HG02870 (cell line): ENCODE measurements around the gene ZC3H12A.

Experiments used
- ATAC-seq: cut with Tn5 transposase; IDR thresholded peaks from one replicate; pipeline ENCODE4 v1.9.1; 2021; ENCODE audit warnings: mild to moderate bottlenecking, moderate library complexity; ENCODE audit not compliant: unreplicated experiment

The ZC3H12A gene

DNA sequence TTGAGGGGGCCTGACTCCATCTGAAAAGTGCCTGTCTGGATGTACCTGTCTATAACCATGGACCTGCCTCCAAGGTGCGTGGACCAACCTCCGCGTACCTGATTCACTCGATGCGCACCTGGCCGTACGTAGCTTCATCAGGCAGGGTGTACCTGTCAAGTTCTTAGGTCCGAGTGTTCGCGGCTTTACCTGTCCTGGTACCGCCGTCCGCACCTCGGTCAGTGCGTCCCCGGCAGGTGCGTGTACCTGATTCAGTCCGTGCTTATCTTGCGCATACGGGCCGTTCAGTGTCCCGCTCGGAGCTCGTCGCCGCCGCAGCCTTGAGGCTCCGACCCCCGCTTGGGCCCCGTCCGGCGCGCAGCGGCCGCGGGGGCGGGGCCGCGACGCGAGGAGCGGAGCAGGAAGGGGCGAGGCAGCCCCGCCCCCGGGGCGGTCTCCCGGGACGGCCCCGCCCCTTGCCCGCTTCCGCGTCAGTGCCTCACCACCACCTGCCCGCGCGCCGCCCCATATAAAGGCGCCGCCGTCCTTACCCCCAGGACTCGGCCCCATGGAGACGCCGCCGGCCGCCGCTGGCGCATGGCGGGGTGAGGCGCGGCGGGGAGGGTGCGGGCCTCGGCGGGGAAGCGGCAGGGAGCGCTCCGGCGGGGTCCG, at the start of gene ZC3H12A:
TSS of gene ZC3H12A (plus strand) at position 535 of the 651 bp plus-strand sequence. CDS start 917 bp downstream, outside the sequence.
- ATAC-seq: peak; percentile 51

DNA sequence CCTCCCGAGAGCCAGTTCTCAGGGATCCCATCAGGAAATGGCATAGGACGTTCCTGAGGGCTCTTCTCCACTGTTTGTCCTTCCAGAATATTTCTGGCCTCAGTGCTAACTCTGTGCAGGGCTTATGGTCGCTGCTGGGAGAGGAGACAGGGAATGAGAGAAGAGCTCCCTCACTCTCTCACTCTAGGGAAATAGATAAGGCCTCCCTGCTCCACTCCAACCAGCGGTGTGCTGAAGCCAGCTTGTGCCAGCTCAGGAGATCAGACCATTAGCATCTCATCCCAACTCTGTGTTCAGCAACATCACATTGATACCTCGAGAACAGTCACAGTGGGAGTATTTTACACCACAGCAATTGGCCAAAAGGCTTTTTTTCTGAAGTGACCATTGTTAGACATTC, 49.2 kb upstream of the ZC3H12A start:
- no peak for ATAC-seq

DNA sequence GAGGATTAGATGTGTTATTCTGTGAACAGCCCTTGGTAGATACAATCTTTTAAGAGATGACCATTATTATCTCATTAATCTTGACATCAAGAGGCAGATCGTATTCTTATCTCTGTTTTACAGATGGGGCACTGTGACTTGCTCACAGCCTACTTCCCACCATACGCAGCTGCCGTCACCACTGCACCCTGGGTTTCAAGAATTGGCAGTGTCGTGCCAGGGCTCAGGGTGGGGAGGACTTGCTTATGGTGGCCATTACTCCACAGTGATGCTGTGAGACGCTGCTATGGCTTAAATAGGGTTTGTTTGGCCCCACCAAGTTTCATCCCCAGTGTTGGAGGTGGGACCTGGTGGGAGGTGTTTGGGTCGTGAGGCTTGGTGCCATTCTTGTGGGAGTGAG, 45.4 kb upstream of the ZC3H12A start:
- ATAC-seq: no peak

DNA sequence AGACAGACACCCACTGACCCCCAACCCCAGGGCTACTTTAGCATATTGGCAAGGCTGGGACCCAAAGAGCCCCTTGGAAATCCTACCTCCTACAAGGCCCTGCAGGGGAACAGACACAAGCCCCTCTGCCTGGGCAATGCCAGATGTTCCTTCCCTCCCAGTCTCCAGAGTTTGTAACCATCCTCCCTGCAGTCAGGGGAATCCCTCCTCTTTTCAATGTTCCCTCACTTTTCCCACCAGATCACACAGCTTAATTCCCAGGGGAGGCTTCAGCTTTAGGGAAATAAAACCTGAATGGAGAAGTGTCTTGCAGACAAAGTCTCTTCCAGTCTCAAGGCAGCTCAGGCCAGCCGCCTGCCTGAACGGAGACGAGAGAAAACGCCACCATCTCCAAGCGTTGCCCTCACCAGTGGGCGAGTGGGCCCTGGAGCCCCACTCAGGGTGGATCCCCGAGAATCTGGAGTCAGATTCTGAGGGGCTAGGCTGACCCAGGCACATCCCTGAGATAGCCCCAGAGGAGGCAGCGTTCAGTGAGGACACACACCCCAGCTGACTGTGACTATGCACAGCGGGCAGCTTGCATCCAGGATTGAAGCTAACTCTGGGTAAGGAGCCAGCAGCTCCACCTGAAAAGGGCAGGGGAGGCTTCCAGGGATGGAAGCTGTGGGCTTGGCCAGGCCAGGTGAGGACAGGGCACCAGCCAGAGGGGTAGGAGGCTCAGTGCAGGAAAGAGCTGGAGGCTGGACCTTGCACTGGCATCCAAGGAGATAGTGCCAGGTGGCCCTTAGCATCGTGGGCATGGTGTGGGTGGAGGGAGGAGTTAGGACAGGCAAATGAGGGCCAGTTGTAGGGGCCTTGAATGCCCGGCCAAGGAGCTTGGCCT, 44.0 kb upstream of the ZC3H12A start:
- no peak for ATAC-seq

DNA sequence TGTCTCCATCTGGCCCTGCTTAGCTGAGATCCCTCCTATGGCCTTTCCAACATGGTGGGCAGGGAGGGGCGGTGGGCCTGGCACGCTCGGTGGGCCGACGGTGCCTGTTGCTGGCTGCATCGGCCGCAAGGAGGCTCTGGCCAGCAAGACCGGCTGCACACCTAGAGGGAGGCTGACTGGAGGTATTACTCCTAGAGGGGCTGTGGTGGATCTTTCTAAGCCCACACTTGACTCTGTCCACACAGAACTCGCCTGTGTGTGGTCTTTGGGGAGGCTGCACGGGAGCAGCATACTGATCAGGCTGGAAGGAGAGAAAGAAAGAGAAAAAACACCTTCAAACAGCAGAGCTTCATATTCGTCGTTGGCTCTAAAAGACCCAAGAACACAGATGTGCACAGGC, 41.7 kb upstream of the ZC3H12A start:
- no peak for ATAC-seq

DNA sequence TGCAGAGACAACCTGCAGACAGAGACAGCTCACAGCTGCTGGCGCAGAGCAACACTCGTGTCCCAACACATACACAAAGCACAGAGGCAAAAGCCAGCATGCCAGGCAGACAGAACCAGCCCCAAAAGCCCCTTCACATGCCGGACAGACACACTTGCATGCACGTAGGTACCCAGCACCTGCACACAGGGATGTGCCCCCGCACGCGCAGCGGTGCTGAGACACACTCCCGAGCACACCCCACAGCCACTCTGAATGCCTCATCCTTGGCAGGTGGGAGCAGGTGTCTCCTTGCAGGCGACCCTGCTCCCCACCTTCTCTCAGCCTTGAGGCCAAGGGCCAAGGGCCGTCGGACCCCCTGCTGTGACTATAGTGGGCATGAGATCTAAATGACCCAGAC, 41.2 kb upstream of the ZC3H12A start:
- ATAC-seq: no peak

DNA sequence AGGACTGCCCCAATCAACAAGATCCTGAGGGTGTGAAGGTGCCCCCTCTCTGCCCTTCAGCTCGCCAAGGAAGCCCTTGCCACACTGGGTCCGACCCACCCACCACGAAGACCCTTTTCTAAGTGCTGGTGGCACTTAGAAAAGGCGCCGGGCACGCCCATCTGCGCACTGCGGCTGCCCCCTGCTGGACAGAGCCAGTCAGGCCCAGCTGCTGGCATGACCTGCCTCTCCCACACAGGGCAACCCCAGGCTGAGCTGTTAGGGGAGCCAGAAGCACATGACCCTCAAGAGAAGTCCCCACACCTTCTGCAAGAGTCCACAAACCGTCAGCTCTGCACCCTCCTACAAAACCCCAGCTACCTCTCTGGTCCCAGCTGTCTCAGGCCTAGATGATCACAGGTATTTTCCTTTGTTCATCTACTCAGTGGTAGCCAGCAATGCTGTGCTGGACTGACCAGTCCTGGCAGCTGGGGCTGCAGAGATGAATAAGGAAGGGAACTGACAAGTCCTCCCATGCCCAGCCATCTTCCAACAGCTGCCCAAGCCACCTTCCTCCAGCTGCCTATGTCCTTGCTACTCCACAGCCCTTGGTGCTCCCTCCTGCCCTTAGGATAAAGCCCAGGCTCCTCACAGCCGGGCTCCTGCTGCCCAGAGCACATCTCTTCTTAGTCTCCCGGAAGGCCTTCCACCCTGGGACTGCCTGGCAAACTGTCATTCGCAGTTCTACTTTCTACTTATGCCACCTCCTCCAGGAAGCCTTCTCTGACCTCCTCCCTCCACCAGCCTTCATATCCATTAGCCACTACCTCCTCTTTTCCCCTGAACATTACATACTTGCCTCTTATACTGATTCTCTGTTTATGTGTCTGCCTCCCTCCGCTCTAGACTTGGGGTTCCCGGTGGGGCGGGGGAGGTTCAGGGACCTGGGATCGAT, 39.8 kb upstream of the ZC3H12A start:
- no peak for ATAC-seq

DNA sequence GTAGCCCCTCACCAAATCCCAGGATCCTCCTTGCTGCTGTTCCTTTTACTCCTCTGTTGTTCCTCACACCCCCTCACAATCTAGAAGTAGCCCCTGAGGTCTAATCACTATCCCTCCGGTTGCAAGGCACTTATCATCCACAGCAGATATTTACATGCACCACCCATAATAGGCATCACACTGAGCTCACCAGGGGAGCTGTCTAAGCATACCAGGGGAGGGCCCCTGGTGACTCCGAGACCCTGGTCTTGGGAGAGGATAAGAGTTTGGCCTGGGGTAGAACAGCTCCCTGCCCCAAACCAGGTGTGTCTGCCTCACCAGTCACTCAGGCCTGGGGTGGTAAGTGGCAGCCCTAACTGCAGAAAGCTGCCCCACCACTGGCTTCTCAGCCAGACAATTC, 37.3 kb upstream of the ZC3H12A start:
- ATAC-seq: no peak

DNA sequence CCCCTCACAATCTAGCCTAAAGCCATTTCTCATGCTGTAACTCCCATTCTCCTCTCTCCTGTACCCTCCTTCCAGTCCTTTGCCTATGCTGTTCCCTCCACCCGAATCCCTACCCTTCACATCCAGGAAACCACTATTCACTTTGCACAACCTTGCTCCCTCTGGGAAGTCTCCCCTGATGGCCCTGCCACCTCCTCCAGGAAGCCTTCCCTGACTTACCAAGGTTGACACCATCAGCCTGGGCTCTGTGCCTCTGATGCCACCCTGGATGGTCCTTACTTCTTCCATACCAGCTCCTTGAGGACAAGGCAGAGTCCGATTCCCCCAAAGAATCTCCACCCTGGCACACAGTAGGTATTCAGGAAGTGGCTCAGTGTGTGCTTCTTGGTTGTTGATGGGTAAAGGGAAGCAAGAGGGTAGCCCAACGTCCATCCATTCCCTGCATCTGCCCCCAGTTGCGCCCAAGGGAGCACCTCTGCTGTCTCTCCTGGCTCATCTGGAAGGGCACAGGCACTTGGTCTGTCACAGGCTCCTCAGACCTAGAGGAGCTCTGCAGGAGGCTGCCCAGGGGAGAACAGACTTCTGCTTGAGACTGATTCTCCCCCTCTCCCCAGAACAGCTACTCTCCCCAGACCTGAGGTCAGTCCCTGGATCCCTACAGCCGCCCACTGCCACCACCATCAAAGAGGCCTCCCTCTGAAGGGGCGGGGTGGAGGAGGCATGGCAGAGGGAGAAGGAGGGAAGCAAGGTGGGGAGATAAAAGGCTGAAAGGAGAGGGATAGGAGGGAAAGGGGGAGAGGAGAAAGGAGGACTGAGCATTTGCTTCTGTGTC, 36.1 kb upstream of the ZC3H12A start:
- ATAC-seq: no peak

DNA sequence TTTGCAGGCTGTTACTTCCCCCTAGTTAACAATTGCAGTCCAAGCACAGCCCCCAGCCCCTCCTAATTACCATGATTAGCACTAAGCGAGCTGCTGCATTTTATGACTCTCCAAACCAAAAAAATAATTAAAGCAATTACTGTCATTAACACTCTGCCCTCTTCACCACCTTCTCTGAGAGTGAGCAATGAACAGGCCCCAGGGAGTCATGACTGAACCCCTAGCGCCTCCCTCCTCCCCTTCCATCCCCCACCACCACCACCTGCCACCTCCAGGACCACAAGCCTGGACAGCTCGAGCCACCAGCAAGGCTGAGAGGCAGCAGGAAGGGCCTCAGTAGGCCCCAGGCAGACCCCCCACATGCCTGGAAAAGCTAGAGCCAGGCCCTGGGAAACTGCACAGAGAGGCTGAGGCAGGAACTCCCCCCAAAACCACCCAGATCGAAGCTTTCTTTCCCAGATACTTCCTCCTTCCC, 35.5 kb upstream of the ZC3H12A start:
- no peak for ATAC-seq

DNA sequence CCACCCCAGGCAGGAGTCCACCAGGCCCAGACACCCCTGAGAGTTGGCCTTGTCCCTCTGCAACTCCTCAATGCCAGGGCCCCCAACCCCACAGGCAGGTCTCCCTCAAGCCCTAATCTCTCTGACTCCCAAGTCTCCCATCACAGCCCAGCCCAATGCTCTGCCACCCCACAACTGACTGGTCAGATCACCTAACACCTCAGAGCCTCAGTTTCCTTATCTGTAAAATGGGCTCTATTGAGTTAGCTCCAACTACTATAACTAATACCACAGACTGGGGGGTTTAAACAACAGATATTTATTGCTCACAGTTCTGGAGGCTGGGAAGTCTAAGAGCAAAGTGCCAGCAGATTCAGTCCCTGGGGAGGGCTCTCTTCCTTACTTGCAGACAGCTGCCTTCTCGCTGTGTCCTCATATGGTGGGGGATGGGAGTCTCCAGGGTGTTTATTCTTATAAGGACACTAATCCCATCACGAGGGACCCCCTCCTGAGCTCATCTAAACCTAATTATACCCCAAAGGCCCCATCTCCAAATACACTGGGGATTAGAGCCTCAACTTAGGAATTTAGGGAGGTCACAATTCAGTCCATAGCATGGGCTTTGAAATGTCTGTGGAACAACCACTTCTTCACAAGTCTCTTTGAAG, 34.9 kb upstream of the ZC3H12A start:
- no peak for ATAC-seq

DNA sequence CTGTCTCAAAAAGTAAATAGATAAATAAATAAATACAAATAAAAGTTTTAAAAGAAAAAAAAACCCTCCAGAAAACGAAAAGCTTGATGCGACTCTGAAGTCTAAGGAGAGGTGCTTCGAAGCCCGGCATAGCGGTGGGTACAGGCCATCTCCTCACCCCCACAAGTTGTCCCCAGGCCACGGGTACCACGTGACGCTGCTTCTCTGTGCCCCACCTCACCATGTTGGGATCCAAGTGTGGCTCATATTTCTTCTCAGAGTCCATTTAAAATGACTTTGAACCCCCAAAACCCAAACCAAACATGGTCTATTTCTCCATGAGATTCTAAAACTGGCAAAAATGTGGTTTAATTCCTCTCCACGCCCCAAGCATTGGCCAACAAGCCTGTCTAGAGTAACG, 32.9 kb upstream of the ZC3H12A start:
- ATAC-seq: no peak

DNA sequence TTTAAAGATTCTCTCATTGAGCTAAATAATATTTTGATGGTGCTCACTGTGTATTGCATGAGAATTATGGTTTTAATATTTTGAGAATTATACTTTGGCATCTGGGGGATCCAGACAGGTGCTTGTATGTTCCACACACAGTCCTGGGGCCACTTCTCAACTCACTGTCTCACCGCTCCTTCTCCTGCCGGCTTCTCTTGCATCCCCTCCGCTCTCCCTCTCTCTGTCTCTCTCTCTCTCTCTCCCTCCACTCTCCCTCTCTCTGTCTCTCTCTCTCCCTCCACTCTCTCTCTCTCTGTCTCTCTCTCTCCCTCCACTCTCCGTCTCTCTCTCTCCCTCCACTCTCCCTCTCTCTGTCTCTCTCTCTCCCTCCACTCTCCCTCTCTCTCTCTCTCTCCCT, 32.2 kb upstream of the ZC3H12A start:
- no peak for ATAC-seq

DNA sequence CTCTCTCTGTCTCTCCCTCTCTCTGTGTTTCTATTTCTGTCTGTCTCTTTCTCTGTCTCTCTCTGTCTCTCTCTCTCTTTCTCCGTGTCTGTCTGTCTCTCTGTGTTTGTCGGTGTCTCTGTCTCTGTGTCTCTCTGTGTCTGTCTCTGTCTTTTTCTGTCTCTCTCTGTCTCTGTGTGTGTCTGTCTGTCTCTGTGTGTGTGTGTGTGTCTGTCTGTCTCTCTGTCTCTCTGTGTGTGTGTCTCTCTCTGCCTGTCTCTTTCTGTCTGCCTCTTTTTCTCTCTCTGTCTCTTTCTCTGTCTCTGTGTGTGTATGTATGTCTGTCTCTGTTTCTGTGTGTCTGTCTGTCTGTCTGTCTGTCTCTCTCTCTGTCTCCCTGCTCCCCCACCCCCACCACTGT, 31.7 kb upstream of the ZC3H12A start:
- ATAC-seq: no peak

DNA sequence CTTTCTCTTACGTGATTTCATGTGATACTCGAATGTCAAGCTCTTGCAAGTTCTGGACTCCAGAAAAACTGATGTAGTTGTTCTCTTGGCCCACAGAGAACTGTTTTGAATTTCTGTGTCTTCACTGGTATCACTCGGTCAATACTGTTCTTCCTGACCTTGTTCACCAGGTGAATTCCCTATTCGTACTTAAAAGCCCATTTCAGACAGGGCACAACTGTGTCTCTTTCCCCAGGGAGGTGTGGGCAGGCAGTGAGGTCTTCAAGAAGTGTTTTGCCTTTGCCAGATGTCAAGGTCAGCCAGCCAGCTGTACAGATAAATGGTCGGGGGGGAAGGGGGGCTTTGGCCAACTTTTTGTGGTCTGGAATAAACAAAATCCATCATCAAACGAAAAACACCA, 27.5 kb upstream of the ZC3H12A start:
- ATAC-seq: no peak

DNA sequence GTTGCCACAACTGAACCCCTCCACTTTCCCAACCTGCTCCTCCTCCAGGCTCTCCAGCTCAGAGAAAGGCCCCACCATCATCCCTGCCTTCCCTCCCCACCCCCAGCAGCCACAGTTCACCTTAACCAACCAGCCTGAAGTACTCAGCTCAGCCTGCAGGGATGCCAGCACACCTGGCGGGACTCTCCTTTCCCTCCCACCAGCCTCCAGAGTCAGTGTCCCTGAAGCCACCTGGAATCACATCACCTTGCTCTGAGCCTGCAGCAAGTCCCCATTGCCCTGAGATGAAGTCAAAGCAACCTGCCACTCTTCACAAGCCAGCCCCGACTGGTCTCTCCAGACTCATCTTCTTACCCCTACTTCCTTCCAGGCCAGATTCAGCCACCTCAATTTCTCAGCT, 26.2 kb upstream of the ZC3H12A start:
- no peak for ATAC-seq

DNA sequence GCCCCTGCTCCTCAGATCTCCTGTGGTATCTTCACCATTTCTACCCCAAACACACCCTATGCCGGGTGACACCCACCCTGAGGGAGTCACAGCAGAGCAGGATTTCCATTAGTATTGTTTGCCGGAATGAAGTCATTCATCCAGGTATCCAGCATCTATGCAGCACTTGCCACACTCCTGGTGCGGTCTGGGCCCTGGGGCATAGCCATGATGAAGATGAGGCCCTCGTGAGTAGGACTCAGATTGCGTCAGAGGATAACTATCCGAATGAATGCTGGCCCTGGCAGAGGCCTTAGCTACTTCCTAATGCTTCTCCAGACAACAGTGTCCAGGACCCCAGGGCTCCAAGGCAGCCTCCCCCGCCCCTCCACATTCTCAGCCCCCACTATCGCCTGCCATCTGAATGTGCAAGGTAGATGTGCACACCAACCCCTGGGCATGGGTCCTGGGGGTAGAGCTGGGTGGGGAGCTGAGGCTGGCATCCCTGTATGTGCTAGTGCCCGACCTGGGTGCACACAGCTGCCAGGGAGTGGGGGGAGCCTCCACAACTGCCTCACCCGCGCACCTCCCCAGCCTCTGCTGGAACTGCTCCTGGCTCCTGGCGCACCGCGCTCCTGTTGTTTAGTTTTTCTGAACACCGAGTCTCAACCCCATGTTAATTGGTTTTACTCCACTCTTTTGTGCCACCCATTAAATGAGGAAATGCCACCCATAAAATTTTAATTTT, 25.5 kb upstream of the ZC3H12A start:
- ATAC-seq: no peak

DNA sequence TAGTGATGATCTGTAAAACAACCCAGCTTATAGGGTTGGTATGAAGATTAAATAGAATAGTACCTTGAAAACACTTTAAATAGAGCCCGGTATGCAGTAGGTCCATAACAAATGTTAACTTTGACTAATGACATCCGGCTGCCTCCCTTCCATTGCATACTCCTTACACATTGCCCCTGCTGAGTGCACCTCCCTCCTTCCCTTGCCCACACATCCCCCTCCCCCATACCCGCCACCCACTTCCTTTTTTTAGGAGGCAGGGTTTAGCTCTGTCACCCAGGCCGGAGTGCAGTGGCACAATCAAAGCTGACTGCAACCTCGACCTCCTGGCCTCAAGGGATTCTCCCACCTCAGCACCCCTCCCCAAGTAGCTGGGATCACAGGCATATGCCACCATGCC, 24.4 kb upstream of the ZC3H12A start:
- ATAC-seq: no peak

DNA sequence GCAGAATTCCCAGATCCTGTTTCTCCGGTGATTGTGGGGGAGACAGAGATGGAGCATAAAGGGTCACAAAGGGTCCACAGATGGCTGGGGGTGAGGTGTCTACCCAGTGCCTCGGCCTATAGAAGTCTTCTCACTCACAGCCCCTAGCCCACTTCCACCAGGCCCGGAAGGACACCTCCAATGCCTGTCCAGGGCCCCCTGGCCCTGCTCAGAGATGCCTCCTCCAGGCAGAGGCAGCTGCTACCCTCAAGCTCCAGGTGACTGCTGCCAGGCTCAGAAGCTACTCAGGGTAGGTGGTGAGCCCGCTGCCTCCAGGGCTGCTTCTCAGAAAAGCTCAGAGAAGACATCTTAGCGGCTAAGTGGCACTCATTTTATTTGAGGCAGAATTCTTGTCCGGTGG, 22.0 kb upstream of the ZC3H12A start:
- no peak for ATAC-seq
